ENCODE results near the gene ZNF532.

DNA sequence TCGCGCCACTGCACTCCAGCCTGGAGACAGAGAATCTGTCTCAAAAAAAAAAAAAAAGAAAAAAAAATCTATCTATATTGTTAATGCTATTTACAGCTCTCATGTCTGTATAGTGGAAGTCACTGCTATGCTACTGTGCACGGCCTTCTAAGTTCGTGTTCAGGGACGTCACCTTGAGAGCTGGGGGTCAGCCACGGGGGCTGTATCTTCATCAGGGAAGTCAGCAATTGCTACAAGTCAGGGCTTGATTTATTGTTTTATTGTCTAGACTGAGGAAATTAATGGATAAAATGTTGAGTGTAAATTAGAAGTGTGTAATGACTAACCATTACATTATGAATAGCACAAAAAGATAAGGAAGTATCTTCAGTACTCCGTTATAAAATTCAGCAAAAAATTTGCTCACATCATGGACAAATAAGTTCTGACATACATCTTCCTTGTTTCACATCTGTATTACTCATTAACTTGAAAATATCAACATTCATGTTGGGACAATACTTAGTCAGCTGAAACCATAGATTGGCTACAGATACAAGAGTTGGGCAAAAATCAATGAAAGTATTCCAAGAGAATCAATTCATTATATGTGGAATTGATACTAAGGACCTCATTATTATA, 138.4 kb downstream of the ZNF532 start:
- TF ChIP-seq POLR2AphosphoS5 (IDR thresholded peaks at IDR 0.05) (no peak), POLR2A (IDR thresholded peaks at IDR 0.05) (no peak)
